PC-3 (cell line): ENCODE data around the gene KREMEN2. TPM values are rescaled to one million over a fixed set of nuclear protein-coding genes. Genes with fewer than 3 reads are reported as not detected.

ENCODE experiments used
- ATAC-seq: fragments of 200-7000 bp; cut with Tn5 transposase; 2 replicates; pipeline ENCODE4 v1.9.1; 2020; ENCODE audit warnings: mild to moderate bottlenecking, moderate library complexity
- BruUV-seq: library from RNA; stranded (reverse); fragments of 400-500 nt; replicated peaks from 2 replicates; lab custom pipeline; 2021; lab: Mats Ljungman, UMichigan
- CTCF ChIA-PET: fragments of 300-600 bp; sonication (Branson Sonifier 250); formaldehyde crosslinking; loops from one replicate; lab custom pipeline; 2022; ENCODE audit warnings: antibody characterized with exemption; lab: Charles Lee
- POLR2A ChIA-PET: fragments of 300-600 bp; sonication (Branson Sonifier 250); formaldehyde crosslinking; loops from one replicate; lab custom pipeline; 2022; ENCODE audit warnings: antibody characterized with exemption; ENCODE audit not compliant: unreplicated experiment; lab: Charles Lee
- DNase-seq: peaks from one replicate; pipeline ENCODE4 v3.0.0-alpha.2; 2015
- H2AFZ ChIP-seq: fragments of 300-600 bp; sonication (generic); 2 replicates; pipeline ENCODE4 v1.6.0; 2016; ENCODE audit warnings: antibody characterized with exemption, low read length
- H3F3A ChIP-seq: fragments of 300-600 bp; sonication (generic); one replicate; pipeline ENCODE4 v1.6.0; 2017; ENCODE audit warnings: antibody characterized with exemption, low read length, control low read depth, mild to moderate bottlenecking; ENCODE audit not compliant: unreplicated experiment
- H3K27ac ChIP-seq: fragments of 300-600 bp; sonication (generic); 2 replicates; pipeline ENCODE4 v1.5.1; 2016; ENCODE audit warnings: mild to moderate bottlenecking, low read length
- H3K27me3 ChIP-seq: fragments of 300-600 bp; sonication (generic); 2 replicates; pipeline ENCODE4 v1.6.1; 2016; ENCODE audit warnings: low read length, mixed read lengths
- H3K36me3 ChIP-seq: fragments of 300-600 bp; sonication (generic); 2 replicates; pipeline ENCODE4 v1.6.1; 2016; ENCODE audit warnings: low read depth, mixed run types, low read length, mixed read lengths
- H3K4me1 ChIP-seq: fragments of 300-600 bp; sonication (generic); 2 replicates; pipeline ENCODE4 v1.5.1; 2016; ENCODE audit warnings: low read length; ENCODE audit not compliant: insufficient read depth
- H3K4me2 ChIP-seq: fragments of 300-600 bp; sonication (generic); 2 replicates; pipeline ENCODE4 v1.6.0; 2016; ENCODE audit warnings: low read length
- H3K4me3 ChIP-seq: fragments of 300-600 bp; sonication (generic); 2 replicates; pipeline ENCODE4 v1.5.1; 2016; ENCODE audit warnings: mild to moderate bottlenecking, low read length, mixed read lengths
- H3K79me2 ChIP-seq: fragments of 300-600 bp; sonication (generic); 2 replicates; pipeline ENCODE4 v1.6.1; 2017; ENCODE audit warnings: low read length, mixed read lengths
- H3K9ac ChIP-seq: fragments of 300-600 bp; sonication (generic); 2 replicates; pipeline ENCODE4 v1.6.0; 2016; ENCODE audit warnings: mild to moderate bottlenecking, low read length
- H3K9me2 ChIP-seq: fragments of 300-600 bp; sonication (generic); replicated peaks from 2 replicates; pipeline ENCODE4 v1.6.1; 2016; ENCODE audit warnings: mixed run types, low read length, mixed read lengths
- H3K9me3 ChIP-seq: fragments of 300-600 bp; sonication (generic); 2 replicates; pipeline ENCODE4 v1.6.1; 2016; ENCODE audit warnings: low read length, mixed read lengths
- H4K20me1 ChIP-seq: fragments of 300-600 bp; sonication (generic); 2 replicates; pipeline ENCODE4 v1.6.1; 2016; ENCODE audit warnings: low read length, mixed read lengths
- CTCF ChIP-seq: fragments of 300-600 bp; sonication (generic); conservative IDR thresholded peaks from 2 replicates; pipeline ENCODE4 v1.5.1; 2017; ENCODE audit warnings: antibody characterized with exemption, low read depth, mild to moderate bottlenecking, low read length
- EZH2 ChIP-seq: fragments of 300-600 bp; sonication (generic); IDR thresholded peaks from one replicate; pipeline ENCODE4 v1.6.1; 2017; ENCODE audit warnings: antibody characterized with exemption, mild to moderate bottlenecking, low read length; ENCODE audit not compliant: unreplicated experiment
- EZH2phosphoT487 ChIP-seq: fragments of 300-600 bp; sonication (generic); IDR thresholded peaks from 2 replicates; pipeline ENCODE4 v1.6.1; 2018; ENCODE audit warnings: mild to moderate bottlenecking, antibody characterized with exemption, low read length, borderline replicate concordance
- intact Hi-C: fragments of 100-400 bp; cut with micrococcal nuclease; formaldehyde crosslinking; loops from 2 replicates; pipeline ENCODE4 v1.9.0; 2023
- total RNA-seq: library from RNA; depleted of rRNA; stranded (reverse); fragments of >200 nt; gene quantifications from 2 replicates; pipeline ENCODE4 v1.2.3, GENCODE V29; 2014

KREMEN2 gene
- total RNA-seq, 1 experiment from 2014 or later = 3.6 TPM

- no peak overlapping the region for H3K4me3 ChIP-seq
- H3K9me2 ChIP-seq = no peaks in the 10 kb centered on the region
- TF ChIP-seq EZH2phosphoT487 (no peak), EZH2 (no peak), CTCF (no peak)
- CTCF ChIA-PET = no interaction called here
- H3K4me1 ChIP-seq = peaks cover 19% of the 10 kb centered on the region
- no peaks in the 10 kb centered on the region for H3K27me3 ChIP-seq
- no peaks in the 10 kb centered on the region for H3K36me3 ChIP-seq
- no peaks in the 10 kb centered on the region for H4K20me1 ChIP-seq
- H3K27ac ChIP-seq = no peak overlapping the region
- H3K4me2 ChIP-seq = no peak overlapping the region
- DNase-seq (no peak), ATAC-seq (no peak)
- intact Hi-C loops = no loop called here
- no peak overlapping the region for H2AFZ ChIP-seq
- no TSS peak for BruUV-seq
- no peak overlapping the region for H3K9ac ChIP-seq
- no peaks in the 10 kb centered on the region for H3K9me3 ChIP-seq
- POLR2A ChIA-PET = no interaction called here
- no peaks in the 10 kb centered on the region for H3F3A ChIP-seq
- peaks cover 30% of the 10 kb centered on the region for H3K79me2 ChIP-seq
Measured at GRCh38 chr16:2981899-2982250, 17.8 kb downstream of the KREMEN2 start.

- intact Hi-C loops = no loop called here
Measured at GRCh38 chr16:2982402-2982801, 18.3 kb downstream of the KREMEN2 start.

More at GRCh38 chr16:2982402-2982801, 18.3 kb downstream of the KREMEN2 start:
- Histone ChIP-seq H4K20me1 (no peaks in the 10 kb centered on the region), H3K9me2 (no peaks in the 10 kb centered on the region), H2AFZ (no peak overlapping the region), H3K27me3 (no peaks in the 10 kb centered on the region), H3K4me1 (peaks cover 16% of the 10 kb centered on the region), H3K4me3 (no peak overlapping the region), H3K9me3 (no peaks in the 10 kb centered on the region), H3K36me3 (no peaks in the 10 kb centered on the region), H3F3A (no peaks in the 10 kb centered on the region), H3K27ac (no peak overlapping the region), H3K79me2 (peaks cover 26% of the 10 kb centered on the region), H3K4me2 (no peak overlapping the region), H3K9ac (no peak overlapping the region)
- DNase-seq = no peak
- ChIA-PET CTCF (no interaction called here), POLR2A (no interaction called here)
- ATAC-seq = no peak
- no peak for TF ChIP-seq CTCF
- TF ChIP-seq EZH2 = no peak
- no peak for TF ChIP-seq EZH2phosphoT487
- BruUV-seq = no TSS peak
